Measurements from ENCODE around the gene HDAC10. TPM values are rescaled to one million over a fixed set of nuclear protein-coding genes. Genes with fewer than 3 reads are reported as not detected.
"Not testable (repeated sequence)": the region's sequence is repeated elsewhere in the genome, so short reads cannot be mapped to it uniquely, and the experiment has no call there.

HDAC10 gene
- total RNA-seq, 1 experiment from 2014 or later: 15.4 TPM

DNA sequence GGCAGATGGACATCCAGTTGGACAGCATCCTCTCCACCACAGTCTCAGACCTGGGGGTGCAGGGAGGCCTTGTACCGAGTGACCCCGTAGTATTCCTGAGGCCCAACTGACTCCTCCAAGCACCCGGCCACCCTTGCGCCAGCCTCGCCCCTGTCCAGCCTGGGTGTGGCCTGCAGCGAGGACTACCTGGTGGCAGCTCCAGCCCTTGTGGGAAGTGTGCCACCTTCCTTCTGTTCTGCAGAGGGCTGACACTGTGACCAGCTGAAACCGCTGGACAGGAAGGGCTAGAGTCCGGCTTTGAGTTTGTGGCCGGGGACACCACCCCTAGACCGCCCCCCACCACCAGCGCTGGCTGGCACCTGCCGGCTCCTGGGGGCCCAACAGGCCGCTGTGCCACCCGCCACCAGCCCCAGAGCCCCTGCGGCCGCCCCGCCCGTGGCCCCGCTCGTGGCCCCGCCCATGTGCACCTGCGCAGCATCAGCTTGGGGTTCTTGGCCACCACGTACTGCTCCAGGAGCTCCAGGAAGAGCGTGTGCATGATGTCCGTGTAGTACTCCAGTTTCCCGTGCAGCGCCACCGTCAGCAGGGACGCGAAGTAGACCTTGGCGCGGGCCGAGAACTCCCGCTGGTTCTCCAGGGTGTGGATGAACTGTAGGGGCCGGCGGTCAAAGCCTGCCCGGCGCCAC lies 29.1 kb upstream of the HDAC10 start:
- Histone ChIP-seq H3K27me3 (replicated peaks) (no peaks in the 10 kb centered on the region), H3K27ac (no peak overlapping the region), H3K4me1 (replicated peaks) (peaks cover 16% of the 10 kb centered on the region), H3K9me3 (replicated peaks) (no peaks in the 10 kb centered on the region), H3K4me3 (no peak overlapping the region), H3K36me3 (peaks cover 89% of the 10 kb centered on the region)
- DNase-seq (ENCODE audit: low read depth in 1 of 2, low spot score in 2 of 2): no peak

DNA sequence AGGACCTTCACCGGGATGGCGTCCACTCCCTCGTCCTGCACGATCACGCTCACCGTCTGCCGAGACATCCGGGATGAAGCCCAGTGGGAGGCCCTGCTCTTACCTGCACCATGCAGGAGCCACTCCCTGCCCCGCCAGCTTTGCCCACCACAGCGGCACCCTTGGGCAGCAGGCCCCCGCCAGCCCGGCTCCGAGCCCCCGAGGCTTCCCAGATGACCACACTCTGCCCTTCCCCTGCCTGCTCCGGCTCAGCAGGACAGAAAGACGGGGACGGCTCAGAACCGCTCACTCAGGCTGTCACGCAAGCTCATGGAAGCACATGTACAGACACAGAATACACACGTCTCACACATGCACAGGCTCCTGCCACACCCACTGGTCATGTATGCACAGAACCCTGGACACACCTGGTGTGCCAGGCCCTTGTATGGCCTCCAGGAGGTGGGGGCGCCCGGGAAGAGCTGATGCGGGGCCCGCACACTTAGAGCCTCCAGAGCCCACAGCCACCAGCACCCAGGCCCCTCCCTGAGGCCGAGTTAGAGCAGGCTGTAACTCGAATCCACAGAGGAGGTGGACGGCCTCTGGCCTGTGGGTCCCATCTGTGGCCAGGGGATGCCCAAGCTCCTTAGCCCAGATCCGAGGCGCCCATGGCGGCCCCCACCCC lies 28.0 kb upstream of the HDAC10 start:
- no peak overlapping the region for H3K4me3 ChIP-seq
- no peak overlapping the region for H3K27ac ChIP-seq
- H3K27me3 ChIP-seq (replicated peaks): no peaks in the 10 kb centered on the region
- H3K9me3 ChIP-seq (replicated peaks): no peaks in the 10 kb centered on the region
- DNase-seq (ENCODE audit: low read depth in 1 of 2, low spot score in 2 of 2): no peak
- peaks cover 16% of the 10 kb centered on the region for H3K4me1 ChIP-seq (replicated peaks)
- peaks cover 87% of the 10 kb centered on the region for H3K36me3 ChIP-seq

DNA sequence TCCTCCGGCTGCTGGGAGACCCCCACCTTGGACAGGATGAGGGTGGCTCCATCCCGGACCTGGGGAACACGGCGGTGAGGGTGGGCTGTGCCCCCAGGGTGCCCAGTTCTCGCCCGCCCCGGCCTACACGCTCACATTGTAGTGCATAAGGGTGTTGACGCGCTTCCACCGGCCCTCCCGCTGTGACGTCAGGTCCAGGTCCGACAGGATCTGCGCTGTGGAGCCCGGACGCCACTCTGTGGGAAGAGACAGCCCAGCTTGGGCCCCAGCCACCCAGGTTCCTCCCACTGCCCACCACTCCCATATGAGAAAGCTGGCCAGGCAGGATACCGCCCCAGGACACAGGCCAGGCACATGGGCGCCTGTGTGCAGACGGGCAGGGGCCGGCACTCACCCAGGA lies 27.4 kb upstream of the HDAC10 start:
- Histone ChIP-seq H3K9me3 (replicated peaks) (no peaks in the 10 kb centered on the region), H3K27me3 (replicated peaks) (no peaks in the 10 kb centered on the region), H3K4me3 (no peak overlapping the region), H3K36me3 (peaks cover 85% of the 10 kb centered on the region), H3K4me1 (replicated peaks) (peaks cover 16% of the 10 kb centered on the region), H3K27ac (no peak overlapping the region)
- DNase-seq (ENCODE audit: low read depth in 1 of 2, low spot score in 2 of 2): no peak

DNA sequence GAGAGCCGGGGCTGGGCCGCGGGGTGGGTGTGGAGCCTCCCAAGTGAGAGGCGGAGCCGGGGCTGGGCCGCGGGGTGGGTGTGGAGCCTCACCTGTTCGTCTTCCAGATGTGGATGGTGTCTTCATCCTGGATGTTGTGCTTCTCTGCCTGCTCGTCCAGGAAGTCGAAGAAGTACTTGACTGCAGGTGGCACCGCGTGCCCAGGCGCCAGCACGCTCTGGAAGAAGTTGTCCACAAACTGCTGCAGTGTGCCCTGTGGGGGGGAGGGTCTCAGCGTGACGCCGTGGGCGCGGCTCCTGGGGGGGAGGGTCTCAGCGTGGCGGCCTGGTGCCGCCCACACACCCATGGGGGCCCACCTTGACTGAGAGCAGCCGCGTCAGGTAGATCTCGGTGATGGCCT lies 26.7 kb upstream of the HDAC10 start:
- Histone ChIP-seq H3K4me1 (replicated peaks) (peaks cover 12% of the 10 kb centered on the region), H3K36me3 (peaks cover 80% of the 10 kb centered on the region), H3K27me3 (replicated peaks) (no peaks in the 10 kb centered on the region), H3K4me3 (no peak overlapping the region), H3K9me3 (replicated peaks) (no peaks in the 10 kb centered on the region), H3K27ac (no peak overlapping the region)
- DNase-seq (ENCODE audit: low read depth in 1 of 2, low spot score in 2 of 2): no peak

DNA sequence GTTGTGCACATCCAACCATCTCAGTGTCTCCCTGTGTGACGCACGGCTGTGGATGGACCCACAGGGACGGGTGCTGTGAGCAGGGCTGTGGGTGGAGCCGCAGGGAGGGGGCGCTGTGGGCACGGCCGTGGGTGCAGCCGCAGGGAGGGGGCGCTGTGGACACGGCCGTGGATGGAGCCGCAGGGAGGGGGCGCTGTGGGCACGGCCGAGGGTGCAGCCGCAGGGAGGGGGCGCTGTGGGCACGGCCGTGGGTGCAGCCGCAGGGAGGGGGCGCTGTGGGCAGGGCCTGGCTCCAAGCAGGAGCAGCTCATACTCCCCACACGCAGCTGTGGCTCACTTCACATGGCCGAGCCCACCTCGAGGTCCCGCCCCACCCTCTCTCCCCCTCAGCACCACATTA lies 25.1 kb upstream of the HDAC10 start:
- no peak overlapping the region for H3K27ac ChIP-seq
- H3K36me3 ChIP-seq: peaks cover 64% of the 10 kb centered on the region
- no peak overlapping the region for H3K4me3 ChIP-seq
- H3K4me1 ChIP-seq (replicated peaks): peaks cover 6% of the 10 kb centered on the region
- H3K27me3 ChIP-seq (replicated peaks): peaks cover 4% of the 10 kb centered on the region
- no peak for DNase-seq (ENCODE audit: low read depth in 1 of 2, low spot score in 2 of 2)
- no peaks in the 10 kb centered on the region for H3K9me3 ChIP-seq (replicated peaks)

DNA sequence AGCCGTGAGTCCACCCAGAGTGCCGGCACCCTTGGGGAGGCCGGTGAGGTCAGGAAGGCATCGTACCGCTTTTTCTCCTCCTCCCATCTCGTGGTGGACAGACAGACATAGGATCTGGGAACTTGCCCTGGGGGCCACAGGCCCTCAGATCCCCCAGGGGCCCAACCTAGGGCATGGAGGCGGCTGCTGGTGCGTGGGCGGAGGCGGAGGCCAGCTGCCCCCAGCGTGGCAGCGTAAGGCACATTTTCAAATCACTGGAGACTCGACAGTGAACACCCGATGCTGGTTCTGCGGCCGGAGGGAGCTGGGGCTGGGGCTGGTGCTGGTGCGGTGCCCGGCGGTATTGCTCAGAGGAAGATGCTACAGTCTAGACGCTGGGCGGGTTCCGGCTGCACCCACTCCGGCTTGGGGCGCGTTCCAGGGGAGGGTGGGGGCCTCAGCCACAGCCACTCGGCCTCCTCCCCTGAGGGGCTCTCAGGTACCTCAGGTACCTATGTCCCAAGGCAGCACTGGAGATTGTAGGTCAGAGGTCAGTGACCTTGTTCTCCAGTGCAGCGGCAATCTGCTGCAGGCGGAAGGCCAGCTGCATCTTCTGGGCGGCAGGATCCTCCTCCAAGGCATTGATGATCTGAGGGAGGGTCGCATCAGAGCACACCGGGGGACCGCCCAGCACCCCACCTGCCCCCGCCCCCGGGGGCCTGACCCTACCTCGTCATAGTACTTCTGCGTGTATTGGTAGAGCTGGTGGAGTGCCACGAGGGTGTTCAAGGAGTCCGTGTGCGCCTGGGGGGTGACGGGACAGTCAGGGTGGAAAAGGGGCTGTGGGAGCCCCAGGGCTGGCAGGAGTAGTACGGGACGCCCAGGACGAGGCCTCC lies 24.4 kb upstream of the HDAC10 start:
- no peak overlapping the region for H3K4me3 ChIP-seq
- peaks cover 12% of the 10 kb centered on the region for H3K27me3 ChIP-seq (replicated peaks)
- H3K36me3 ChIP-seq: peaks cover 58% of the 10 kb centered on the region
- no peak overlapping the region for H3K27ac ChIP-seq
- no peaks in the 10 kb centered on the region for H3K9me3 ChIP-seq (replicated peaks)
- DNase-seq (ENCODE audit: low read depth in 1 of 2, low spot score in 2 of 2): no peak
- peaks cover 13% of the 10 kb centered on the region for H3K4me1 ChIP-seq (replicated peaks)

DNA sequence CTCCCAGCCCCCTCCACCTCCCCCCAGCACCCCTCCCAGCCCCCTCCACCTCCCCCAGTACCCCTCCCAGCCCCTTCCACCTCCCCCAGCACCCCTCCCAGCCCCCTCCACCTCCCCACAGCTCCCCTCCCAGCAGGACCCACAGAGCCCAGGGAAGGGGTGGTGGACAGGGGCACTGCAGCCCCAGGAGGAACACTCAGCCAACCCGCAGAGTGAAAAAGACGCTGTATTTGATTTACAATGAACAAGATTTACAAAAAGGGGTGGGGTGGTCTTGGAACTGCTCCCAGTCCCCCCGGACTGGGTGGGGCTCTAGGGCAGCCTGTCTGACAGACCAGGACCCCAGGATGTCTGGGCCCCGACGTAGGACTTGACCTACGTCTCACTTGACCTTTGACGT lies 23.7 kb upstream of the HDAC10 start:
- DNase-seq (ENCODE audit: low read depth in 1 of 2, low spot score in 2 of 2): no peak
- no peaks in the 10 kb centered on the region for H3K9me3 ChIP-seq (replicated peaks)
- peaks cover 13% of the 10 kb centered on the region for H3K27me3 ChIP-seq (replicated peaks)
- no peak overlapping the region for H3K4me3 ChIP-seq
- H3K36me3 ChIP-seq: peaks cover 51% of the 10 kb centered on the region
- H3K4me1 ChIP-seq (replicated peaks): peaks cover 14% of the 10 kb centered on the region
- no peak overlapping the region for H3K27ac ChIP-seq

DNA sequence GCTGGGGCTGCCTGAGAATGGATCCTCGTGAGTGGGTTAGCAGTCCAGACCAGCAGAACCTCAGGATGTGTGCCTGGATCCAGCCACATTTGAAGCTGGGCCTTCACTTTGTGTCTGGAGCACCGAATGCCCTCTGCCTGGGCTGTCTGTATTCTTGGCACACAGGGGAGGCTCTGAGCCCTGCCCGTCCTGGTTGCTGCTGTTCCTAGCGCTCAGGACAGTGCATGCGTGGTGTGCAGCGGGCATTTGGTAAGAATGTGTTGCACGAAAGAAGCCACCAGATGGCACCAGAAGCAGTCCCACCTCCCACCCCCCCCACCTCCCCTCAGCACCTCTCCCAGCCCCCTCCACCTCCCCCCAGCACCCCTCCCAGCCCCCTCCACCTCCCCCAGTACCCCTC lies 23.2 kb upstream of the HDAC10 start:
- no peak for DNase-seq (ENCODE audit: low read depth in 1 of 2, low spot score in 2 of 2)
- Histone ChIP-seq H3K27me3 (replicated peaks) (peaks cover 17% of the 10 kb centered on the region), H3K4me3 (no peak overlapping the region), H3K9me3 (replicated peaks) (no peaks in the 10 kb centered on the region), H3K4me1 (replicated peaks) (peaks cover 14% of the 10 kb centered on the region), H3K27ac (no peak overlapping the region), H3K36me3 (peaks cover 47% of the 10 kb centered on the region)

DNA sequence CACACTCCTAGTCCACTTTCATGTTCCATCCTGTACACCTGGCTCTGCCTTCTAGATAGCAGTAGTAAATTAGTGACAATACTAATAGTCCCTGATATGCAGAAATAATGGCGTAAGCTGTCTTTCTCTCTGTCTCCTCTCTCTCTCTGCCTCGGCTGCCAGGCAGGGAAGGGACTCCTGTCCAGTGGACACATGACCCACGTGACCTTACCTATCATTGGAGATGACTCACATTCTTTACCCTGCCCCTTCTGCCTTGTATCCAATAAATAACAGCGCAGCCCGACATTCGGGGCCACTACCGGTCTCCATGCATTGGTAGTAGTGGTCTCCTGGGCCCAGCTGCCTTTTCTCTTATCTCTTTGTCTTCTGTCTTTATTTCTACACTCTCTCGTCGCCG lies 22.7 kb upstream of the HDAC10 start:
- not testable (repeated sequence) for DNase-seq (ENCODE audit: low read depth in 1 of 2, low spot score in 2 of 2); H3K27ac ChIP-seq; H3K4me3 ChIP-seq; H3K9me3 ChIP-seq (replicated peaks)
- H3K36me3 ChIP-seq: peaks cover 41% of the 10 kb centered on the region
- H3K4me1 ChIP-seq (replicated peaks): peaks cover 14% of the 10 kb centered on the region
- H3K27me3 ChIP-seq (replicated peaks): peaks cover 23% of the 10 kb centered on the region

DNA sequence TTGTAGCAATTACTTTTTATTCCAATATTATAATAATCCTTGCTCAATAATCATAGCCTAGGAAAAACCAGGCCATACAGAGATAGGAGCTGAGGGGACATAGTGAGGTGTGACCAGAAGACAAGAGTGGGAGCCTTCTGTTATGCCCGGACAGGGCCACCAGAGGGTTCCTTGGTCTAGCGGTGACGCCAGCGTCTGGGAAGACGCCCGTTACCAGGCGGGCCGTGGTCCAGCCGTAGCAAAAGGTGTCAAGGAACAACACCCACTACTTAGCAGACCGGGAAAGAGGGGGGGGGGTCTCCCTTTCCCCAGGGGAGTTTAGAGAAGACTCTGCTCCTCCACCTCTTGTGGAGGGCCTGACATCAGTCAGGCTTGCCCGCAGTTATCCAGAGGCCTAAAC lies 22.3 kb upstream of the HDAC10 start:
- DNase-seq (ENCODE audit: low read depth in 1 of 2, low spot score in 2 of 2); H3K27ac ChIP-seq; H3K4me3 ChIP-seq; H3K9me3 ChIP-seq (replicated peaks): not testable (repeated sequence)
- Histone ChIP-seq H3K36me3 (peaks cover 37% of the 10 kb centered on the region), H3K4me1 (replicated peaks) (peaks cover 14% of the 10 kb centered on the region), H3K27me3 (replicated peaks) (peaks cover 26% of the 10 kb centered on the region)

DNA sequence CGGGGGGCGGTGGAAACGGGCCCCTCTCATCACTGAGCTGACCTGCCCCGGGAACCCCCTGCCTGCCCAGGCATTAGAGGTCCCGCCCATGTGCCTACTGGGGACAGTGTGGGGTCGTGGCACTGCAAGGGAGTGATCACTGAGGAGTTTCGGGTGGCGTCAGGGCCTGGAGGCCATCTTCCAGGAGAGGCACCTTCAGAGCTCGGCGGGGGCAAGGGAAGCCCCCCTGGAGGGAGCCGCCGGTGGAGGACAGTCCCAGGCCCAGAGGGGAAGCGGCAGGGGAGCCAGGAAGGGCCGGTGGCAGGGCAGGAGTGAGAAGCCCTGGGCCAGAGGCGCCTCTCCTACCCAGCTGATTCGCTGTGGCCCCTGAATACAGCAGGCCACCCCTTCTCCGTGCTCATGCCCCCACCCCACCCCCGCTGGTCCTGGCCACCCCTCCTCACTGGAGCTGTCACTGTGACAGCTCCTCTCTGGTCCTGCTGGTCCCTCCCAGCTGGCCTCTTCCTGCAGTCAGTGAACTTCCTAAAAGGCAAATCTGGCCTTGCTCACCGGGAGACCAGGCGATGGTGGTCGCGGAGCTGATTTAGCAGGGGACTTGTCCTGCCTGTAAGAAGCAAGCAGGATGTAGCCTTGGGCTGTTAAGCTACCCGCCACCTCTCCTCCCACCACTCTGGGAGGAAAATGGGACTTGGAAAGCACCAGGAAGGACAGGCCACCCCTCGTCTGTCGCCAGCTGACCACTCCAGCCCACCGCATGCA lies 21.2 kb upstream of the HDAC10 start:
- H3K36me3 ChIP-seq: peaks cover 26% of the 10 kb centered on the region
- H3K27me3 ChIP-seq (replicated peaks): peaks cover 32% of the 10 kb centered on the region
- DNase-seq (ENCODE audit: low read depth in 1 of 2, low spot score in 2 of 2): no peak
- H3K4me3 ChIP-seq: no peak overlapping the region
- H3K9me3 ChIP-seq (replicated peaks): peaks cover 2% of the 10 kb centered on the region; the same call in 1 of the 2 replicates
- H3K27ac ChIP-seq: no peak overlapping the region
- H3K4me1 ChIP-seq (replicated peaks): peaks cover 14% of the 10 kb centered on the region

DNA sequence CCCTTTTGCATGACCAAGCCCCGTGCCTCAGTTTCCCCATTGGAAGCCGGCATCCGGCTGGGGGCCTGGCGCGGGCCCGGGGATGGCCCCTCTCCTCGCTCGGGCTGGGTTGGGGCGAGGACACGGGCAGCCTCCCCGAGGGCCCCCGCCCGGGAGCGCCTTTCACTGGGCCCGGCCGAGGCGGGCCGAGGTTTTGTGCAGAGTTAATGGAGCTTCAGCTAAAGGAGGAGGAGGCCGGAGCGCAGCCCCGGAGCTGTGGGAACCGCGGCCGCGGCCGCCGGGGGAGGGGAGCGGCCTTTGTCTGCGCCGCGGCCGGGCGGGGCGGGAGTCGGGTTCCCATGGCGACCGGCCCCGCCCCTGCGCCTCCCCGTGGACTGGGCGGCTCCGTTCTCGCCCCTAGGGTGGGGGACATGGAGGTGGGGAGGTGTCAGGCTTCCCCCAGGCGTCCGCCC lies 20.5 kb upstream of the HDAC10 start:
- Histone ChIP-seq H3K36me3 (peaks cover 19% of the 10 kb centered on the region), H3K27me3 (replicated peaks) (peaks cover 32% of the 10 kb centered on the region), H3K27ac (no peak overlapping the region), H3K9me3 (replicated peaks) (peaks cover 8% of the 10 kb centered on the region), H3K4me1 (replicated peaks) (peaks cover 14% of the 10 kb centered on the region), H3K4me3 (no peak overlapping the region; the same call in 1 of the 2 replicates)
- peak; percentile 52 to 71 for DNase-seq (ENCODE audit: low read depth in 1 of 2, low spot score in 2 of 2)

DNA sequence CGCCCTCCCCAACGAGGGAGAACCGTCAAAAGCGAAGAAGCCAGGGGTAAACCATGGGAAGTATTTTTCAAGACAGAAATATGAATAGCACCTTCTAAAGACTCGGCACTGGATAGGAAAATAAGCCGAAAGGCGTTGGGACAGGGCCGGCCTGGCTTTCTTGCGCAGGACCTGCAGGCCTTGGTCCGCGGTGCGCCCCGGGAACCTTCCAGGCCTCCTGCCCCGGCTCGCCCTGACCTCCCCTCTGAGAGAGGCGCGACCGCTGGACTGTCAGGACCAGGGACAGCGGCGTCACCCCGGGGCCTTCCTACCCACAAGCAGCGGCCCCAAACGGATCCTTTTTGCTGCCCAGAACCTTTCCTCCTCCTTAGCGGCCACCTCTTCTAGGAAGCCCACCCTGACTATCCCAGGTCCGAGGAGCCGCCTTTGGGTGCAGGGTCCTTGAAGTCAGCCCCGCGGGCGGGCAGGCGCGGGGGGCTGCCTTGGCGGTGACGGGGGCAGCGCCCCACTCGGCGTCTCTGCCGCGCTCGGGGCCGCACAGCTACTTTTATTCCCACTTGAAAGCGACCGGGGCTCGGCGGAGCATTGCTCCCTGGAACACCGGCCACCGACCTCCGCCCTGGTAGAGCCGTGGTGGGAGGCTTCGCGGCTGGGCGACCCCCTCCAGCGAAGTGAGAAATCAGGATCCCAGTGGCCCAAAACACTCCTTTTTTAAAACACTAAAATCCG lies 19.8 kb upstream of the HDAC10 start:
- peak; percentile 67 to 77 for DNase-seq (ENCODE audit: low read depth in 1 of 2, low spot score in 2 of 2)

More for the DNA sequence above, 19.8 kb upstream of the HDAC10 start:
- H3K9me3 ChIP-seq (replicated peaks): peaks cover 9% of the 10 kb centered on the region
- H3K36me3 ChIP-seq: peaks cover 14% of the 10 kb centered on the region
- H3K27ac ChIP-seq: no peak overlapping the region
- peak overlapping the region; percentile 33 for H3K4me3 ChIP-seq
- H3K27me3 ChIP-seq (replicated peaks): peaks cover 32% of the 10 kb centered on the region
- peaks cover 14% of the 10 kb centered on the region for H3K4me1 ChIP-seq (replicated peaks)

Measured in SJSA1 (cell line).